Measurements from ENCODE around the gene TMEM242. TPM values are rescaled to one million over a fixed set of nuclear protein-coding genes. Genes with fewer than 3 reads are reported as not detected.

TMEM242 gene
- total and polyA plus RNA-seq, 2 of the 13 experiments (the other 11 are each of a cell fraction or from before 2014, with no cell fraction given), result 5.6 to 11.1 TPM

GRCh38 chr6:157325069-157325805 lies 1.9 kb upstream of the TMEM242 start (continued):
- TF ChIP-seq ZNF775 (CRISPR knock-in tag; IDR thresholded peaks at IDR 0.05; ENCODE audit: borderline replicate concordance), result no peak
- TF ChIP-seq MTF1 (CRISPR knock-in tag; IDR thresholded peaks at IDR 0.05), result no peak
- TF ChIP-seq FOSL1 (CRISPR knock-in tag; IDR thresholded peaks at IDR 0.05; ENCODE audit: borderline replicate concordance), result no peak
- TF ChIP-seq SMAD3 (CRISPR knock-in tag; IDR thresholded peaks at IDR 0.05), result no peak
- TF ChIP-seq ZBTB20 (CRISPR knock-in tag; IDR thresholded peaks at IDR 0.05; ENCODE audit: borderline replicate concordance, low read depth), result no peak; the same call in 1 of the 2 replicates
- TF ChIP-seq ZNF619 (CRISPR knock-in tag; IDR thresholded peaks at IDR 0.05), result no peak
- no peak for TF ChIP-seq PBX2 (CRISPR knock-in tag; IDR thresholded peaks at IDR 0.05)

GRCh38 chr6:157323966-157324300 lies 614 bp upstream of the TMEM242 start:
- Histone ChIP-seq H4K20me1 (ENCODE audit: insufficient read depth, low read length) (no peaks in the 10 kb centered on the region), H3K27ac (ENCODE audit: extremely low read length, insufficient read depth, low read length) (peak overlapping the region; percentile 90), H3K79me2 (ENCODE audit: insufficient read depth, low read length) (peaks cover 13% of the 10 kb centered on the region), H3K4me1 (ENCODE audit: insufficient read depth, low read length) (peaks cover 55% of the 10 kb centered on the region), H3K4me2 (ENCODE audit: low read depth, low read length) (peak overlapping the region; percentile 88), H3K9ac (ENCODE audit: insufficient read depth, low read depth, low read length) (peak overlapping the region; percentile 94), H3K27me3 (ENCODE audit: control insufficient read depth in 1 of 2, insufficient read depth in 2 of 2, low read length in 2 of 2) (no peaks in the 10 kb centered on the region; a peak in 2 of 5 replicates), H3K36me3 (replicated peaks in 1 of 2; ENCODE audit: control insufficient read depth in 1 of 2, insufficient read depth in 2 of 2, low read length in 2 of 2) (peaks cover 3 to 15% of the 10 kb centered on the region in 2 experiments; a peak in 4 of 5 replicates), H2AFZ (ENCODE audit: low read length) (peak overlapping the region; percentile 85), H3K9me3 (ENCODE audit: low read length) (no peaks in the 10 kb centered on the region), H3K4me3 (replicated peaks in 1 of 3; ENCODE audit: insufficient read depth in 1 of 3, low read depth in 2 of 3, low read length in 3 of 3) (peak overlapping the region; percentile 94 to 96 (median 96))
- 4% methylated on average over 20 of the region's 20 CpGs for WGBS (ENCODE audit: low lambda C conversion rate)
- intact Hi-C loops (cut with micrococcal nuclease; ENCODE audit: unreplicated experiment) (no loop called here), in situ Hi-C loops (cut with HindIII; ENCODE audit: extremely low pct_ligation_motif_present, low pct_unique_long_range_greater_than_20kb) (loop anchor here (5.0 kb wide), 1 partner anchor 288 kb away; no protein-coding TSS in a partner anchor)
- TSS peak; percentile 92 for BruUV-seq (replicated peaks)
- ChIA-PET CTCF (ENCODE audit: low intra/inter-chr PET ratio, low total read pairs) (interaction anchor here (2.0 kb wide), 1 partner anchor 9 kb away, joined by 8 read pairs; no protein-coding TSS in a partner anchor), POLR2A (interaction anchor here (0.6 to 4.7 kb wide), 24 partner anchors 9 to 687 kb away, joined by 3 to 73 read pairs (median 4); partner anchors contain the start of gene ZDHHC14)
- ATAC-seq, result peak; percentile 82
- FAIRE-seq, result no peak
- DNase-seq (ENCODE audit: low spot score), result peak; percentile 81
- TF ChIP-seq PREB (CRISPR knock-in tag; IDR thresholded peaks at IDR 0.05), result 0 out of 2 replicates have a peak, but pooled peaks have one; percentile 5
- no peak for TF ChIP-seq JDP2 (CRISPR knock-in tag; IDR thresholded peaks at IDR 0.05; ENCODE audit: borderline replicate concordance)
- no peak for TF ChIP-seq ZBTB34 (CRISPR knock-in tag; IDR thresholded peaks at IDR 0.05)
- TF ChIP-seq TP53 (CRISPR knock-in tag; conservative IDR thresholded peaks at IDR 0.05), result no peak
- TF ChIP-seq ZBTB2 (CRISPR knock-in tag; IDR thresholded peaks at IDR 0.05; ENCODE audit: low read depth), result no peak
- TF ChIP-seq ZMYM4 (CRISPR knock-in tag; IDR thresholded peaks at IDR 0.05), result no peak
- no peak for TF ChIP-seq POGK (CRISPR knock-in tag; conservative IDR thresholded peaks at IDR 0.05)
